B cell (primary cell): ENCODE results near the gene OXSR1.

ENCODE experiments used
- EZH2 ChIP-seq: IDR thresholded peaks from 2 replicates; pipeline ENCODE4 v1.6.1; 2012; ENCODE audit warnings: borderline replicate concordance, low read depth, mild to moderate bottlenecking, moderate library complexity, low read length; ENCODE audit not compliant: insufficient read depth, poor library complexity, severe bottlenecking
- TF ChIP-seq, protein P1 (sequence below): fragments of 200-600 bp; IDR thresholded peaks from one replicate; pipeline ENCODE4 v1.8.0; 2022; ENCODE audit warnings: antibody characterized with exemption, mild to moderate bottlenecking

DNA sequence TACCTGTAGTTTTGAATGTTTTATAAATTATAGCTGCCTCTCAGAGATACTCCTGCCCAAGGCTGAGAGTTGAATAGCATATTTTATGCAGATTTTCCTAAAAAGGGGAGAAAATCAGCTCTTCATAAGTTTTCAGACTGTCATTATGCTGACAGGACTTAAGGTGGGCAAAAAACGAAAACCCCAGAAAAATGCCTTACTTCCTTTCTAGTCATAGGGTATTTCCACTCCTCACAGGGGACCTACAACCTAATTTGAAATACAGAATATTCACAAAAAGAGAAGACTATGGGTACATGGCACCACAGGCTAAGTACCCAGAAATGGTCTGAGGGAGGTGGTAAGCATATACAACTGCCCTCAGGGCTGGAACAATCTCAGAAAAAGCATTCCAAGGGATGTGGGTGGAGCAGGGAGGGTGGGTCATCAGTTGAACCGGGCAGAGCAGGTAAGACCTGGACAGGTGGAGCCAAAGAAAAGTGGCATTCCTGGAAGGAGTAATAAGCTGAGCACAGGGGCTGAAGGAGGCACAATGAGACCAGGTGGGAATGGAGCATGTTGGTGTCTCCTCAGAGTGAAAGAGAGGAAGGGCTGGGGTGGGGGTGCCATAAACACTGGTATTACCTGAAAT is 10.6 kb upstream of the OXSR1 start:
- TF ChIP-seq, protein P1, sequence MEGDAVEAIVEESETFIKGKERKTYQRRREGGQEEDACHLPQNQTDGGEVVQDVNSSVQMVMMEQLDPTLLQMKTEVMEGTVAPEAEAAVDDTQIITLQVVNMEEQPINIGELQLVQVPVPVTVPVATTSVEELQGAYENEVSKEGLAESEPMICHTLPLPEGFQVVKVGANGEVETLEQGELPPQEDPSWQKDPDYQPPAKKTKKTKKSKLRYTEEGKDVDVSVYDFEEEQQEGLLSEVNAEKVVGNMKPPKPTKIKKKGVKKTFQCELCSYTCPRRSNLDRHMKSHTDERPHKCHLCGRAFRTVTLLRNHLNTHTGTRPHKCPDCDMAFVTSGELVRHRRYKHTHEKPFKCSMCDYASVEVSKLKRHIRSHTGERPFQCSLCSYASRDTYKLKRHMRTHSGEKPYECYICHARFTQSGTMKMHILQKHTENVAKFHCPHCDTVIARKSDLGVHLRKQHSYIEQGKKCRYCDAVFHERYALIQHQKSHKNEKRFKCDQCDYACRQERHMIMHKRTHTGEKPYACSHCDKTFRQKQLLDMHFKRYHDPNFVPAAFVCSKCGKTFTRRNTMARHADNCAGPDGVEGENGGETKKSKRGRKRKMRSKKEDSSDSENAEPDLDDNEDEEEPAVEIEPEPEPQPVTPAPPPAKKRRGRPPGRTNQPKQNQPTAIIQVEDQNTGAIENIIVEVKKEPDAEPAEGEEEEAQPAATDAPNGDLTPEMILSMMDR, result no peak
- no peak for TF ChIP-seq EZH2
